HG02588 (cell line): ENCODE measurements around the gene SYCN.

ENCODE experiments used
- ATAC-seq: cut with Tn5 transposase; IDR thresholded peaks from one replicate; pipeline ENCODE4 v1.9.1; 2021; ENCODE audit warnings: mild to moderate bottlenecking, moderate library complexity; ENCODE audit not compliant: unreplicated experiment

Gene SYCN

GRCh38 chr19:39156326-39157230 lies 47.5 kb downstream of the SYCN start:
- ATAC-seq = no peak

- ATAC-seq = no peak
Observed at GRCh38 chr19:39155741-39156140, 48.3 kb downstream of the SYCN start.

- ATAC-seq = no peak
Observed at GRCh38 chr19:39155114-39155700, 48.9 kb downstream of the SYCN start.

GRCh38 chr19:39154629-39155100 lies 49.4 kb downstream of the SYCN start:
- no peak for ATAC-seq

GRCh38 chr19:39154100-39154628 lies 49.9 kb downstream of the SYCN start:
- no peak for ATAC-seq
